Measurements from ENCODE around the gene TCTN2. TPM values are rescaled to one million over a fixed set of nuclear protein-coding genes. Genes with fewer than 3 reads are reported as not detected.
A peak's percentile ranks its signal among the peaks of the same experiment; 100 is the strongest.

TCTN2 gene
- polyA plus RNA-seq (ENCODE audit: insufficient read length in 10 of 10): 10 to 100 TPM in 2 of 10 donors, 1 to 10 TPM in 8; 5.9 to 11.0 (median 8.2) TPM
- long read RNA-seq, donor 1: 0 reads
- long read RNA-seq, donor 2, partial matches to known transcripts: 0 of 1 reads
- long read RNA-seq, donor 2, other reads (novel, unspliced or antisense): 0 of 1 reads
- long read RNA-seq, donor 3: 0 reads
- long read RNA-seq, donor 4, partial matches to known transcripts: 0 of 1 reads
- long read RNA-seq, donor 4, other reads (novel, unspliced or antisense): 0 of 1 reads
- long read RNA-seq, donor 5, partial matches to known transcripts: 0 of 1 reads
- long read RNA-seq, donor 5, other reads (novel, unspliced or antisense): 0 of 1 reads
- long read RNA-seq, donor 6: 0 reads
- long read RNA-seq, donor 7, partial matches to known transcripts: 0 of 1 reads
- long read RNA-seq, donor 7, other reads (novel, unspliced or antisense): 0 of 1 reads
- long read RNA-seq, donor 8, partial matches to known transcripts: 5 of 5 reads
- long read RNA-seq, donor 8, other reads (novel, unspliced or antisense): 0 of 5 reads
- long read RNA-seq, donor 9: 0 reads

DNA sequence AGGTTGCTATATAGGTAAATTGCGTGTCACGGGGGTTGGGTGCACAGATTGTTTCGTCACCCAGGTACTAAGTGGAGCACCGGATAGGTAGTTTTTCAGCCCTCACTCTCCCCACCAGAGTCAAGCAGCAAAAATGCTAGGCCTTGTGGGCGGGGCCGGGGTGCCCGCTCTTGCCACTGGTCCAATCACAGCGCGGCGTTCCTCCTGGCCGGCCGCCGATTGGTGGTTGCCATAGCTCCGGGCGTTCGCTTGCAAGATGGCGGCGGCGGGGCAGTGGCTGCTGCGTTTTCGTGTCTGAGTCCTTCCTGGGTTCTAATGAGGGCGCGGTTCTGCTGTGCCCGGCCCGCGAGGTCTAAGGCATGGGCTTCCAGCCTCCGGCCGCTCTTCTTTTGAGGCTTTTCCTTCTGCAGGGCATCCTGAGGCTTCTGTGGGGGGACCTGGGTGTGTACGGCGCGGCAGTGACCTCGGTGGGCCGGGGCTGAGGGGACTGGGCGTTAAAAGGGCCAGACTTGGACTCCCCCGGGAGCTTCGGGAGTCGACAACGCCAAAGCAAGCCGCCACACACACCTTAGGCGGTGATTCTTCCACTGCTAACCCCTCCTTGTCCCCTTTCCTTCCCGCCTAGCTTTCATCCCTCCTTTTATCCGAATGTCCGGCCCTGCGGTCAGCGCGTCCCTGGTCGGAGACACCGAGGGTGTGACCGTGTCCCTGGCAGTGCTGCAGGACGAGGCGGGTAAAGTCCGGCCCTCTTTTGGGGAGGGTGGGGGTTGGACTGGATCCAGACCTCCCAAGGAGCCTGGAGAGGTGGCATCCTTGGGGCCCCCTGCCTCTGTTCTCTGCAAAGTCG is at the start of gene TCTN2:
Gene TCTN2, plus strand, starts transcription at position 232 of the 847 bp plus-strand sequence. Its CDS starts 128 bp downstream, at position 360.
- DNase-seq: peak; percentile 84 to 95 (median 92)

DNA sequence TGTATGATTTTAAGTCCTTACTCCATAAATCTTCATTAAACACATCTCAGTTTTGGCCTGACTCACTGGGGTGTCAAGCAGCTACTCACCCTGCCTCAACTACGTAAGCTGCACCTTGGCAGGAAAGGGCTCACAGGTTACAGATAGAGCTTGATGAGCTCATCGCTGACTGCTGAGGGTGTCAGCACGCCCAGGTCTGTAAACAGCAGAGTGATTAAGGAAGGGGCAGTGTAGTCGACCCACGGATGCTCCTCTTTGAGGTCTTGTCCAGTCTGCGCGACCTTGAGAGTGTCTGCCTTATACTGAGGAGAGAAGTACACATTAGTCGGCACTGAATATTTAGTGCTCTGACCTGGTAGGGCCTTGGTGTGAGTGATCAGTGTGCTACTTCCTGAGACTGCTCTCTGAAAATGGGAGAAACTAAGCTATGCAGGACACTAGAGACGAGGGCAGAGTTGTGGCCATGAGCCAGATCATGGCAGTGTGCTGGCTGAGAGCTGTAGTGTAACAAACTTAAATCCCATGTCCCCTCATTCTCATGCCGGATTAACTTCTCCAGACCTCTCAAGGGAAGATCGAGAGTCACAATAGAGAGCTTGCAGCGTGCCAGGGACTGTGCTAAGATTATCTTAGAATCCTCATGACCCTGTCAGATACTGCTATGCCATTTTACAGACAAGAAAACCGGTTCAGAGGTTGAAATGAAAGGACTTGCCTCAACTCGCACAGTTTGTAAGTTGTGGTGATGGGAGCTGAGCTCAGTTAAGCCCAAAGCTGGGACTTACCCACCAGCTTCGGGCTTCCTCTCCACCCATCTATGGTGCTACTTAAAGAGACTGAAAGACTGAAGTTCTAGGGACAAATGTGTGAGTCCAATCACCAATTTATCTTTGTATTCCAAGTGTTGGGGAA is 49.0 kb upstream of the TCTN2 start:
- no peak for DNase-seq

- DNase-seq: peak; percentile 97 to 99 (median 99)
These were observed 37.4 kb upstream of the TCTN2 start, which contains the start of the genes EIF2B1 and GTF2H3 for GRCh38 chr12:123633379-123634141. Gene EIF2B1, minus strand, starts transcription at chr12:123633686. Its CDS starts 129 bp downstream, at chr12:123633557. Gene GTF2H3, plus strand, starts transcription at chr12:123633829. Its CDS starts 31 bp downstream, at chr12:123633860.

GRCh38 chr12:123634142-123634561 is 36.8 kb upstream of the TCTN2 start:
- DNase-seq: no peak

- DNase-seq: no peak
These were observed 27.0 kb upstream of the TCTN2 start for GRCh38 chr12:123643911-123644310.

DNA sequence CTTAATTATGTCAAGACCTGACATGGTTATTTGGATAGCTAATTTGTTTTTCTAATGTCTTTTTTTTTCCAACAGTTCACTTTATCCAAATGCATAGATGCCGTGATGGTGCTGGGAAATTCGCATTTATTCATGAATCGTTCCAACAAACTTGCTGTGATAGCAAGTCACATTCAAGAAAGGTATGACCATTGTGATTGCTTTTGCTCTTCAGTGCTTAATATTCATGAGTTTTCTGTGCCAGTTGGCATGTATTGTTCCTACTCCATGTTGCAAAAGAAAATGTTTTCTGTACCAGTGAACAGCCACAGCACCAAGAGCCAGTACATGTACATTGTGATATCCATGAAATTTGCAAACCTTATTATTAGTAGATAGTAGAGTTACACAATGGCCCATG is 25.5 kb upstream of the TCTN2 start:
- no peak for DNase-seq

DNA sequence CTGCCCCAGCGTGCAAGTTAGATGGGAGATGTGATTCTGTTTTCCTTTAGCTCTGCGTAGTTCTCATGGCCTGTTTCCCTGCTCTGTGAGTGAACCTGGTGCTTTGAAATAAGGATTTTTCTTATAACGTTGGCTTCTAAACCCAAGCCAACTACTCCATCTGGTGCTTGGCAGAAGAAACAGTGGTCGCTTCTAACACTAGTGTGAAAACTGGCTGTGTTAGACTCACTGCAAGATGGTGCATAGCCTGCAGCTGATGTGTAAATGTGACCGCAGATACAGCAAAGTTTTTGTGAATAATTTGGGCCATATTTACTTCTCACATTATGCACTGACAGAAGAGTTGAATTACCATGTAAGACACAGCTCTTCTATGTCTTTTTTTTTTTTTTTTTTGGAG is 25.0 kb upstream of the TCTN2 start:
- DNase-seq: no peak

DNA sequence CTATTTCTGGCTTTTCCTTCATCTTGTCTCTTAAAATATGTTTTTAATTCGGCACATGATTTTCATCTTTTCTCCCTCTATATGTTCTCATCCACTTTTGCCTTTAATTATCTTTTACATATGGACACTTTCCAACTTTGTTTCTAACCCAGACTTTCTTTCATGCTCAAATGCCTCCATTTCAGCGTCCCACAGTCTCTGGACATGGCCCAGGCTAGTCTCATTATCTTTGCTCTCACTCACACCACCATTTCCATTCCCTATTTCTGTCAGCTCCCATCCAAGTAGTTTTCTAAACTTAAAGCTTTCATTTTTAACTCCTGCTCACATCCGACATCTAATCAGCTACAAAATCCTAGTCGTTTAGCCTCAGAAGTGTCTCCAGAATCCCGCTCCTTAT is 22.5 kb upstream of the TCTN2 start:
- DNase-seq: no peak

- no peak for DNase-seq
These were observed 16.7 kb upstream of the TCTN2 start for GRCh38 chr12:123654129-123654701.

DNA sequence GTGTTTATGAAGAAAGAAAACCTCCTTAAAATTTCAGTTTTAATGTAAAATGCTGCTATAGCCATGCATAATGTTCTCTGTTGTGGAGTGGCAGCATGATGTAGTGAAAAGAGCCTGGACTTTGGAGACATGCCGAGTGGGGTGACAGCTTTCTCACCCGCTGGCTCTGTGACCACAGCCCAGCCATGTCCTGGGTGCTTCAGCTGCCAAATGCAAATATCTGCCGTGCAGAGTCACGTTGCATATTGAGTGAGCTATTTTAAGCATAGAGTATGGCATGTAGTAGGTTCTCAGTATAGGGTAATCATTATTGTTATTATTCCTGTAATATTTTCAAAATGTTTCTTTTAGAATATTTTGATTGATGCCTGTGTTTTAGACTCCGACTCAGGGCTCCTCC is 15.5 kb upstream of the TCTN2 start:
- DNase-seq: no peak

DNA sequence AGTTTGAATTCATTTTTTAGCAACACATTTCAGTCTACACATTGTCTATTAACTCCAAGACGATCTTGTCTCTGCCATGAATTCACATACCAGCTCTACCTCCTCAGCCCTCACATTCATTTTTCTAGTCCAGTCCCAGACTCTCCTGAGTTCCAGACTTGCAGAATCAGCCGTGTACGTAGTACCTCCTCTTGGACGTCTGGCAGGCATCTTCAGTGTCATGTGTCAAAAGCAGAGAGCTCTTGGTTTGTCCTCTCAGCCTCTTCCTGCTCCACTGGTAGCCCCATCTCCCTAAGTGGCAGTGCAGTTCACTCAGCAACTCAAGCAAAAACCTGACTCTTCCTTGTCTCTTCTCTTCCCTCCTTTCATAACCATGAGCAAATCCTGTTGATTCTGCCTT is 14.5 kb upstream of the TCTN2 start:
- no peak for DNase-seq

- DNase-seq: no peak
These were observed 13.7 kb upstream of the TCTN2 start for GRCh38 chr12:123657211-123657610.

DNA sequence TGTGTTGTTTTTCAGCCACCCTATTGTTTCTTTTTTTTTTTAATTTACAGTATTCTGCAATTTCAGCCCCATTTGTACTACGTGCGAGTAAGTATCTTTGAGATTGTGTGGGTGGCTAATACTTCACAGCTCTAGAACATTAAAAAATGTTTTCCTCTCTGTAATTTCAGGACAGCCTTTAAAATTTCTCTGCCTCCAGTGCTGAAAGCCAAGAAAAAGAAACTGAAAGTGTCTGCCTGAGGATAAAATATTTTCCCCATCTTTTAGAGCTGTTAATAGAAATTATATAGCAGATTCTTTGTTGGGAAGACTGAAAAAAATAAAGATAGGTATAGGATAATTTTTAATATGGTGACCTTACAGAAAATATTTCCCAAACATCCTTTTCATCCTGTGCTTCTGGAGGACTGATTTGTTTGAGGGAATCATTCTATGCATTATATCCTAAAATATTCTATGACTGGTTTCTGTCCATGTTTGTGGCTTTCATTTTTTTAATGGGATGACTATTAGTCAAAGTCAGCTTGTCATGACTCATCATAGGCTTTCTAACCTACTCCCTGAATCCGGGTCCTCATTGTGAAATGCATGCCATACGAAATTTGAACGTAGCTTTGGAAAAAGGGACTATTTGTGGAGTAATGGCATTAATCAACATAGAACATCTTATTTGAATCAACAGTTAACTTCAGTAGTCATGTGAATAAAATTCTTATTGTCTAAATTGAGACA is 10.8 kb upstream of the TCTN2 start:
- DNase-seq: peak in 1 of 3 donors; percentile 66

DNA sequence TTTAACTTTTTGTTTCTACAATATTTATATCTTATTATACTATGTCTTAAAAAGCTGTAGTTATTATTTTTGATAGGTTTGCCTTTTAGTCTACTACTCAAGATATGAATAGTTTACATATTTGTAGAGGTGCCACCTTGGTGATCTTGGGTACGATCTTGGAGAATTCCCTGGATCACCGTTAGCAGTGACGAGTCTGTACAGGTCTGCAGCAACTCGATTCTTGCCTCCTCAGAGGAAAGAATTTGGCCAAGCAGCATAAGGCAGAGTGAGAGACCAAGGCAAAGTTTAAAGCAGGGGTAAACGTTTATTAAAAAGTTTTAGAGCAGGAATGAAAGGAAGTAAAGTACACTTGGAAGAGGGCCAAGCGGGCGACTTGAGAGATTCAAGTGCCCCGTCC is 3.1 kb upstream of the TCTN2 start:
- DNase-seq: no peak

- DNase-seq: no peak
These were observed 963 bp downstream of the TCTN2 start for GRCh38 chr12:123671876-123672275.

DNA sequence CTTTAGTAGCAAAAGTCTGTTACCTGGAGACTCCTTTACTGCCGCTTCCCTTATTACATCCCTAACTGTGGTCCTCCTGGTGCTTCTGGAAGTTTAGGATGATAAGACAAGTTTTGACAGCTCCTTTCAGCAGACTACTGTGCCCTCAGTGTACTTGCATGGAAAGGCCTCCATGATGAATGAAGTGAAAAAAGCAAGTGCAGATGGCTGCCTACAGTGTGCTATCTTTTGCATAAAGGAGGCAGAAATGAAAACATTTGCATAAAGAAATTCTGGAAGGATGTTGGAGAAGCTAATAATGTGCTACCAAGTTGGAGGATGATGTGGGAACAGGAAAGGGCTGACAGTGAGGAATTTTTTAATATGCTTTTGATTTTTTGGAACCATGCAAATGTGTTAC is 4.5 kb downstream of the TCTN2 start:
- no peak for DNase-seq

DNA sequence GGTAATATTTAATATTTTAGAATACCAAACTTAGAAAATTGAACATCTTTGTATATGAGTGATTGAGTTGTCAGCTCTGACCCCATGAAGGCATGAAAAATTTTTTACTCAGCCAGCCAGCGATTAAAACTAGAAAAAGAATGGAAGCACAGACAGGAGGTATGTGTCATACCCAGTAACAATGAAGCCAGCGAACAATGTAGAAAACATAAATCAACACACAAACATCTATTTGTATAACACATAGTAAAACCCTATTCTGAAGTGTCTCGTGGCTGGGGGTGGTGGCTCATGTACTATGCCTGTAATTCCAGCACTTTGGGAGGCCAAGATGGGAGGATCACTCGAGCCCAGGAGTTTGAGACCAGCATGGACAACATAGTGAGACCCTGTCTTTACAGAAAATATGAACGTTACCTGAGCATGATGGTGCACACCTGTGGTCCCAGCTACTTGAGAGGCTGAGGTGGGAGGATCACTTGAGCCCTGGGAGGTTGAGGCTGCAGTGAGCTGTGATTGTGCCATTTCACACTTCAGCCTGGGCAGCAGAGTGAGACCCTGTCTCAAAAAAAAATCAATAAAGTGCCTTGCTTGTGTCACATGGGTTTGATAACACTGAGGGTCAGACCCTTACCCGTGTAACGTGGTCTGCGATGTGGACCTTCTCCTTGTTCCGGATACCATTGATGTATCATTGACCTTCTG is 5.9 kb downstream of the TCTN2 start:
- no peak for DNase-seq

DNA sequence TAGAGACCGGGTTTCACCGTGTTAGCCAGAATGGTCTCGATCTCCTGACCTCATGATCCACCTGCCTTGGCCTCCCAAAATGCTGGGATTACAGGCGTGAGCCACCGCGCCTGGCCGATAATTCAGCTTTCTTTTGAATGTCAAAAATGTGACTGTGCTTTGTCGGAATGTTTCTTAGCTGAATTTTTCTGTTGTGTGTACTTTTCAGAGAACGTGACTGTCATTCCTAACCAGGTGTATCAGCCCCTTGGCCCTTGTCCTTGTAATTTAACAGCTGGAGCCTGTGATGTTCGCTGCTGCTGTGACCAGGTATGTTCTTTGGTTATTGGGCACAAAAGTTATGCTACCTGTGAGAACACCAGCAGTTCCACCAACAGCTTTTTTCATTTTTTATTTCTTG is 8.1 kb downstream of the TCTN2 start:
- DNase-seq: no peak

- no peak for DNase-seq
These were observed 10.7 kb downstream of the TCTN2 start for GRCh38 chr12:123681605-123682004.
